Measurements from ENCODE around the gene SHH. TPM values are rescaled to one million over a fixed set of nuclear protein-coding genes. Genes with fewer than 3 reads are reported as not detected.
A peak's percentile ranks its signal among the peaks of the same experiment; 100 is the strongest.

SHH gene
- total and polyA plus RNA-seq, 2 experiments from 2014 or later: not detected

GRCh38 chr7:155803418-155804376 lies 8.6 kb downstream of the SHH start (continued):
- TF ChIP-seq, protein P1, sequence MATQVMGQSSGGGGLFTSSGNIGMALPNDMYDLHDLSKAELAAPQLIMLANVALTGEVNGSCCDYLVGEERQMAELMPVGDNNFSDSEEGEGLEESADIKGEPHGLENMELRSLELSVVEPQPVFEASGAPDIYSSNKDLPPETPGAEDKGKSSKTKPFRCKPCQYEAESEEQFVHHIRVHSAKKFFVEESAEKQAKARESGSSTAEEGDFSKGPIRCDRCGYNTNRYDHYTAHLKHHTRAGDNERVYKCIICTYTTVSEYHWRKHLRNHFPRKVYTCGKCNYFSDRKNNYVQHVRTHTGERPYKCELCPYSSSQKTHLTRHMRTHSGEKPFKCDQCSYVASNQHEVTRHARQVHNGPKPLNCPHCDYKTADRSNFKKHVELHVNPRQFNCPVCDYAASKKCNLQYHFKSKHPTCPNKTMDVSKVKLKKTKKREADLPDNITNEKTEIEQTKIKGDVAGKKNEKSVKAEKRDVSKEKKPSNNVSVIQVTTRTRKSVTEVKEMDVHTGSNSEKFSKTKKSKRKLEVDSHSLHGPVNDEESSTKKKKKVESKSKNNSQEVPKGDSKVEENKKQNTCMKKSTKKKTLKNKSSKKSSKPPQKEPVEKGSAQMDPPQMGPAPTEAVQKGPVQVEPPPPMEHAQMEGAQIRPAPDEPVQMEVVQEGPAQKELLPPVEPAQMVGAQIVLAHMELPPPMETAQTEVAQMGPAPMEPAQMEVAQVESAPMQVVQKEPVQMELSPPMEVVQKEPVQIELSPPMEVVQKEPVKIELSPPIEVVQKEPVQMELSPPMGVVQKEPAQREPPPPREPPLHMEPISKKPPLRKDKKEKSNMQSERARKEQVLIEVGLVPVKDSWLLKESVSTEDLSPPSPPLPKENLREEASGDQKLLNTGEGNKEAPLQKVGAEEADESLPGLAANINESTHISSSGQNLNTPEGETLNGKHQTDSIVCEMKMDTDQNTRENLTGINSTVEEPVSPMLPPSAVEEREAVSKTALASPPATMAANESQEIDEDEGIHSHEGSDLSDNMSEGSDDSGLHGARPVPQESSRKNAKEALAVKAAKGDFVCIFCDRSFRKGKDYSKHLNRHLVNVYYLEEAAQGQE (IDR thresholded peaks at IDR 0.05; ENCODE audit: unreplicated experiment): no peak
- TF ChIP-seq, protein P2, sequence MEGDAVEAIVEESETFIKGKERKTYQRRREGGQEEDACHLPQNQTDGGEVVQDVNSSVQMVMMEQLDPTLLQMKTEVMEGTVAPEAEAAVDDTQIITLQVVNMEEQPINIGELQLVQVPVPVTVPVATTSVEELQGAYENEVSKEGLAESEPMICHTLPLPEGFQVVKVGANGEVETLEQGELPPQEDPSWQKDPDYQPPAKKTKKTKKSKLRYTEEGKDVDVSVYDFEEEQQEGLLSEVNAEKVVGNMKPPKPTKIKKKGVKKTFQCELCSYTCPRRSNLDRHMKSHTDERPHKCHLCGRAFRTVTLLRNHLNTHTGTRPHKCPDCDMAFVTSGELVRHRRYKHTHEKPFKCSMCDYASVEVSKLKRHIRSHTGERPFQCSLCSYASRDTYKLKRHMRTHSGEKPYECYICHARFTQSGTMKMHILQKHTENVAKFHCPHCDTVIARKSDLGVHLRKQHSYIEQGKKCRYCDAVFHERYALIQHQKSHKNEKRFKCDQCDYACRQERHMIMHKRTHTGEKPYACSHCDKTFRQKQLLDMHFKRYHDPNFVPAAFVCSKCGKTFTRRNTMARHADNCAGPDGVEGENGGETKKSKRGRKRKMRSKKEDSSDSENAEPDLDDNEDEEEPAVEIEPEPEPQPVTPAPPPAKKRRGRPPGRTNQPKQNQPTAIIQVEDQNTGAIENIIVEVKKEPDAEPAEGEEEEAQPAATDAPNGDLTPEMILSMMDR (conservative IDR thresholded peaks at IDR 0.05; ENCODE audit: low read depth in 2 of 2): no peak
- no peak for TF ChIP-seq STAT1 (IDR thresholded peaks at IDR 0.05; ENCODE audit: unreplicated experiment)
- TF ChIP-seq EZH2phosphoT487 (IDR thresholded peaks at IDR 0.05; ENCODE audit: unreplicated experiment): no peak
- TF ChIP-seq ZNF331 (CRISPR knock-in tag; IDR thresholded peaks at IDR 0.05; ENCODE audit: low read depth): no peak
- no peak for TF ChIP-seq ZNF114 (CRISPR knock-in tag; IDR thresholded peaks at IDR 0.05)
- no peak for TF ChIP-seq POLR2AphosphoS5 (IDR thresholded peaks at IDR 0.05; ENCODE audit: low read depth)
- TF ChIP-seq NANOG (IDR thresholded peaks at IDR 0.05; ENCODE audit: borderline replicate concordance): no peak

- Mint-ChIP-seq H3K36me3 (ENCODE audit: low read depth) (no peaks in the 10 kb centered on the region; the same call in 2 of the 3 replicates), H3K9me3 (peaks cover 5% of the 10 kb centered on the region; the same call in 2 of the 3 replicates), H3K4me1 (peaks cover 23% of the 10 kb centered on the region), H3K27me3 (ENCODE audit: insufficient read depth, low read depth, poor library complexity) (peaks cover 84% of the 10 kb centered on the region), H3K4me3 (no peak overlapping the region; the same call in 2 of the 3 replicates), H3K27ac (no peak overlapping the region)
- ATAC-seq (no peak; the same call in 2 of the 3 replicates), DNase-seq (ENCODE audit: low spot score) (peak; percentile 57)
- H3K79me2 ChIP-seq (replicated peaks; ENCODE audit: insufficient read depth): no peaks in the 10 kb centered on the region
- peaks cover 19% of the 10 kb centered on the region for H3K4me1 ChIP-seq (ENCODE audit: insufficient read depth)
- H3K27ac ChIP-seq (ENCODE audit: low read depth): no peak overlapping the region
- H3K27me3 ChIP-seq (ENCODE audit: insufficient read depth): peaks cover 100% of the 10 kb centered on the region
- no peaks in the 10 kb centered on the region for H3F3A ChIP-seq (replicated peaks; ENCODE audit: low read depth)
- H4K20me1 ChIP-seq (replicated peaks; ENCODE audit: insufficient read depth): peaks cover 9% of the 10 kb centered on the region; the same call in 1 of the 2 replicates
- peak overlapping the region; percentile 80 for H3K4me2 ChIP-seq
- no peaks in the 10 kb centered on the region for H3K36me3 ChIP-seq (ENCODE audit: insufficient read depth)
- peak overlapping the region; percentile 55; the same call in 1 of the 2 replicates for H3K4me3 ChIP-seq
- no peaks in the 10 kb centered on the region for H3K9me2 ChIP-seq (ENCODE audit: insufficient read depth)
- peak overlapping the region; percentile 72; the same call in 1 of the 2 replicates for H2AFZ ChIP-seq
- TF ChIP-seq, protein P1 (IDR thresholded peaks at IDR 0.05; ENCODE audit: unreplicated experiment): no peak
- TF ChIP-seq EZH2 (IDR thresholded peaks at IDR 0.05; ENCODE audit: low read depth, unreplicated experiment): no peak
- TF ChIP-seq POLR2AphosphoS5 (IDR thresholded peaks at IDR 0.05; ENCODE audit: low read depth): no peak
- no peak for TF ChIP-seq STAT1 (IDR thresholded peaks at IDR 0.05; ENCODE audit: unreplicated experiment)
- TF ChIP-seq, protein P3, sequence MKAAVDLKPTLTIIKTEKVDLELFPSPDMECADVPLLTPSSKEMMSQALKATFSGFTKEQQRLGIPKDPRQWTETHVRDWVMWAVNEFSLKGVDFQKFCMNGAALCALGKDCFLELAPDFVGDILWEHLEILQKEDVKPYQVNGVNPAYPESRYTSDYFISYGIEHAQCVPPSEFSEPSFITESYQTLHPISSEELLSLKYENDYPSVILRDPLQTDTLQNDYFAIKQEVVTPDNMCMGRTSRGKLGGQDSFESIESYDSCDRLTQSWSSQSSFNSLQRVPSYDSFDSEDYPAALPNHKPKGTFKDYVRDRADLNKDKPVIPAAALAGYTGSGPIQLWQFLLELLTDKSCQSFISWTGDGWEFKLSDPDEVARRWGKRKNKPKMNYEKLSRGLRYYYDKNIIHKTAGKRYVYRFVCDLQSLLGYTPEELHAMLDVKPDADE (IDR thresholded peaks at IDR 0.05): no peak
- TF ChIP-seq, protein P2 (conservative IDR thresholded peaks at IDR 0.05; ENCODE audit: low read depth in 2 of 2): no peak
- TF ChIP-seq NANOG (IDR thresholded peaks at IDR 0.05; ENCODE audit: borderline replicate concordance): no peak
- no peak for TF ChIP-seq ZNF114 (CRISPR knock-in tag; IDR thresholded peaks at IDR 0.05)
- no peak for TF ChIP-seq CREB1 (CRISPR knock-in tag; IDR thresholded peaks at IDR 0.05; ENCODE audit: low read depth)
These were observed 9.3 kb downstream of the SHH start for GRCh38 chr7:155802906-155803417.

Data from GM23338 (cell line).